A673 (cell line): ENCODE data around the gene TMEM18. TPM values are rescaled to one million over a fixed set of nuclear protein-coding genes. Genes with fewer than 3 reads are reported as not detected.

Experiments
- BruUV-seq: library from RNA; stranded (reverse); fragments of 400-500 nt; replicated peaks from 2 replicates; lab custom pipeline; 2021; lab: Mats Ljungman, UMichigan
- CTCF ChIA-PET: fragments of 300-600 bp; sonication (Branson Sonifier 250); formaldehyde crosslinking; loops from one replicate; lab custom pipeline; 2022; ENCODE audit warnings: antibody characterized with exemption; lab: Charles Lee
- POLR2A ChIA-PET: fragments of 300-600 bp; sonication (Branson Sonifier 250); formaldehyde crosslinking; loops from one replicate; lab custom pipeline; 2022; ENCODE audit warnings: antibody characterized with exemption; ENCODE audit not compliant: low non-redundant PET; lab: Charles Lee
- DNase-seq: peaks from one replicate; pipeline ENCODE4 v3.0.0-alpha.2; 2015; ENCODE audit warnings: low spot score
- H3K27ac ChIP-seq: fragments of 200-600 bp; sonication (generic); 2 replicates; pipeline ENCODE4 v1.5.1; 2016; ENCODE audit warnings: mixed run types, low read depth, mild to moderate bottlenecking, mixed read lengths, antibody characterized with exemption, low read length; ENCODE audit not compliant: poor library complexity, severe bottlenecking
- H3K27me3 ChIP-seq: fragments of 200-600 bp; sonication (generic); replicated peaks from 2 replicates; pipeline ENCODE4 v1.6.1; 2017; ENCODE audit warnings: mixed run types, low read depth, mild to moderate bottlenecking, mixed read lengths, antibody characterized with exemption, low read length; ENCODE audit not compliant: insufficient read depth, poor library complexity
- H3K36me3 ChIP-seq: fragments of 200-600 bp; sonication (generic); 2 replicates; pipeline ENCODE4 v1.6.1; 2016; ENCODE audit warnings: mixed run types, mild to moderate bottlenecking, mixed read lengths, antibody characterized with exemption, low read length; ENCODE audit not compliant: insufficient read depth, poor library complexity, severe bottlenecking
- H3K4me1 ChIP-seq: fragments of 200-600 bp; sonication (generic); 2 replicates; pipeline ENCODE4 v1.6.1; 2017; ENCODE audit warnings: mixed run types, mild to moderate bottlenecking, mixed read lengths, antibody characterized with exemption, low read length; ENCODE audit not compliant: insufficient read depth, poor library complexity, severe bottlenecking
- H3K4me3 ChIP-seq: fragments of 200-600 bp; sonication (generic); 2 replicates; pipeline ENCODE4 v1.5.1; 2016; ENCODE audit warnings: low read depth, mixed run types, mild to moderate bottlenecking, mixed read lengths, low read length; ENCODE audit not compliant: poor library complexity, severe bottlenecking
- H3K9me3 ChIP-seq: fragments of 200-600 bp; sonication (generic); 2 replicates; pipeline ENCODE4 v1.6.1; 2016; ENCODE audit warnings: mixed run types, low read depth, mild to moderate bottlenecking, mixed read lengths, antibody characterized with exemption, low read length; ENCODE audit not compliant: poor library complexity, severe bottlenecking
- EZH2 ChIP-seq: fragments of 200-600 bp; sonication (generic); IDR thresholded peaks from 2 replicates; pipeline ENCODE4 v1.6.1; 2017; ENCODE audit warnings: borderline replicate concordance, low read depth, mild to moderate bottlenecking, mixed read lengths, antibody characterized with exemption, low read length; ENCODE audit not compliant: poor library complexity, severe bottlenecking
- intact Hi-C: fragments of 100-400 bp; cut with micrococcal nuclease; formaldehyde crosslinking; loops from one replicate; pipeline ENCODE4 v1.10.0; 2022; ENCODE audit not compliant: unreplicated experiment
- total RNA-seq: library from RNA; stranded (reverse); gene quantifications from 2 replicates; pipeline ENCODE4 v1.2.3, GENCODE V29; 2021
- TF ChIP-seq, protein P1 (sequence below): fragments of 300-800, 200-600 bp; sonication (generic); conservative IDR thresholded peaks from 2 replicates; pipeline ENCODE4 v1.5.1; 2017; ENCODE audit warnings: low read depth, mild to moderate bottlenecking, antibody characterized with exemption, low read length, moderate library complexity, mixed read lengths

Gene TMEM18
- total RNA-seq, 1 experiment from 2014 or later, result 29.0 TPM

- DNase-seq, result no peak
- peaks cover 18% of the 10 kb centered on the region for H3K9me3 ChIP-seq
- no peak overlapping the region for H3K27ac ChIP-seq
- H3K27me3 ChIP-seq, result no peaks in the 10 kb centered on the region
- BruUV-seq, result no TSS peak
- H3K36me3 ChIP-seq, result no peaks in the 10 kb centered on the region
- ChIA-PET CTCF (no interaction called here), POLR2A (no interaction called here)
- no peaks in the 10 kb centered on the region for H3K4me1 ChIP-seq
- no peak for TF ChIP-seq EZH2
- TF ChIP-seq, protein P1, sequence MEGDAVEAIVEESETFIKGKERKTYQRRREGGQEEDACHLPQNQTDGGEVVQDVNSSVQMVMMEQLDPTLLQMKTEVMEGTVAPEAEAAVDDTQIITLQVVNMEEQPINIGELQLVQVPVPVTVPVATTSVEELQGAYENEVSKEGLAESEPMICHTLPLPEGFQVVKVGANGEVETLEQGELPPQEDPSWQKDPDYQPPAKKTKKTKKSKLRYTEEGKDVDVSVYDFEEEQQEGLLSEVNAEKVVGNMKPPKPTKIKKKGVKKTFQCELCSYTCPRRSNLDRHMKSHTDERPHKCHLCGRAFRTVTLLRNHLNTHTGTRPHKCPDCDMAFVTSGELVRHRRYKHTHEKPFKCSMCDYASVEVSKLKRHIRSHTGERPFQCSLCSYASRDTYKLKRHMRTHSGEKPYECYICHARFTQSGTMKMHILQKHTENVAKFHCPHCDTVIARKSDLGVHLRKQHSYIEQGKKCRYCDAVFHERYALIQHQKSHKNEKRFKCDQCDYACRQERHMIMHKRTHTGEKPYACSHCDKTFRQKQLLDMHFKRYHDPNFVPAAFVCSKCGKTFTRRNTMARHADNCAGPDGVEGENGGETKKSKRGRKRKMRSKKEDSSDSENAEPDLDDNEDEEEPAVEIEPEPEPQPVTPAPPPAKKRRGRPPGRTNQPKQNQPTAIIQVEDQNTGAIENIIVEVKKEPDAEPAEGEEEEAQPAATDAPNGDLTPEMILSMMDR, result no peak
- intact Hi-C loops, result no loop called here
- no peak overlapping the region for H3K4me3 ChIP-seq
Measured at GRCh38 chr2:682226-682625, 5.0 kb upstream of the TMEM18 start.

GRCh38 chr2:681312-681711, 4.1 kb upstream of the TMEM18 start:
- no peak overlapping the region for H3K4me3 ChIP-seq
- H3K4me1 ChIP-seq, result no peaks in the 10 kb centered on the region
- ChIA-PET POLR2A (no interaction called here), CTCF (no interaction called here)
- BruUV-seq, result no TSS peak
- TF ChIP-seq EZH2, result no peak
- TF ChIP-seq, protein P1, result no peak
- no peak overlapping the region for H3K27ac ChIP-seq
- peaks cover 18% of the 10 kb centered on the region for H3K9me3 ChIP-seq
- no peaks in the 10 kb centered on the region for H3K36me3 ChIP-seq
- no peaks in the 10 kb centered on the region for H3K27me3 ChIP-seq
- intact Hi-C loops, result no loop called here
- DNase-seq, result no peak

- Histone ChIP-seq H3K4me3 (no peak overlapping the region), H3K36me3 (no peaks in the 10 kb centered on the region), H3K27ac (no peak overlapping the region), H3K27me3 (no peaks in the 10 kb centered on the region), H3K4me1 (peaks cover 4% of the 10 kb centered on the region), H3K9me3 (peaks cover 13% of the 10 kb centered on the region)
- ChIA-PET POLR2A (no interaction called here), CTCF (no interaction called here)
- DNase-seq, result no peak
- intact Hi-C loops, result no loop called here
- TF ChIP-seq, protein P1, result no peak
- TF ChIP-seq EZH2, result no peak
- BruUV-seq, result no TSS peak
Measured at GRCh38 chr2:680496-680895, 3.3 kb upstream of the TMEM18 start.
